Measurements from ENCODE around the gene ANKRD31. TPM values are rescaled to one million over a fixed set of nuclear protein-coding genes. Genes with fewer than 3 reads are reported as not detected.

ANKRD31 gene
- total RNA-seq, 1 donor from 2014 or later, result 0.42 TPM

- DNase-seq, result no peak
- H3K36me3 Mint-ChIP-seq (ENCODE audit: unreplicated experiment), result no peaks in the 10 kb centered on the region
- H3K27me3 Mint-ChIP-seq (ENCODE audit: unreplicated experiment), result peaks cover 7% of the 10 kb centered on the region
- H3K4me1 Mint-ChIP-seq (ENCODE audit: low read depth, unreplicated experiment), result peaks cover 6% of the 10 kb centered on the region
- peaks cover 7% of the 10 kb centered on the region for H3K9me3 Mint-ChIP-seq (ENCODE audit: unreplicated experiment)
- no peak overlapping the region for H3K4me3 Mint-ChIP-seq (ENCODE audit: unreplicated experiment)
- TF ChIP-seq, protein P1, sequence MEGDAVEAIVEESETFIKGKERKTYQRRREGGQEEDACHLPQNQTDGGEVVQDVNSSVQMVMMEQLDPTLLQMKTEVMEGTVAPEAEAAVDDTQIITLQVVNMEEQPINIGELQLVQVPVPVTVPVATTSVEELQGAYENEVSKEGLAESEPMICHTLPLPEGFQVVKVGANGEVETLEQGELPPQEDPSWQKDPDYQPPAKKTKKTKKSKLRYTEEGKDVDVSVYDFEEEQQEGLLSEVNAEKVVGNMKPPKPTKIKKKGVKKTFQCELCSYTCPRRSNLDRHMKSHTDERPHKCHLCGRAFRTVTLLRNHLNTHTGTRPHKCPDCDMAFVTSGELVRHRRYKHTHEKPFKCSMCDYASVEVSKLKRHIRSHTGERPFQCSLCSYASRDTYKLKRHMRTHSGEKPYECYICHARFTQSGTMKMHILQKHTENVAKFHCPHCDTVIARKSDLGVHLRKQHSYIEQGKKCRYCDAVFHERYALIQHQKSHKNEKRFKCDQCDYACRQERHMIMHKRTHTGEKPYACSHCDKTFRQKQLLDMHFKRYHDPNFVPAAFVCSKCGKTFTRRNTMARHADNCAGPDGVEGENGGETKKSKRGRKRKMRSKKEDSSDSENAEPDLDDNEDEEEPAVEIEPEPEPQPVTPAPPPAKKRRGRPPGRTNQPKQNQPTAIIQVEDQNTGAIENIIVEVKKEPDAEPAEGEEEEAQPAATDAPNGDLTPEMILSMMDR (IDR thresholded peaks at IDR 0.05; ENCODE audit: partially characterized antibody, unreplicated experiment), result no peak
- no peak overlapping the region for H3K27ac Mint-ChIP-seq (ENCODE audit: unreplicated experiment)
Observed at GRCh38 chr5:75058986-75059535, 177.6 kb downstream of the ANKRD31 start.

- Mint-ChIP-seq H3K4me1 (ENCODE audit: low read depth, unreplicated experiment) (peaks cover 6% of the 10 kb centered on the region), H3K27me3 (ENCODE audit: unreplicated experiment) (peaks cover 7% of the 10 kb centered on the region), H3K36me3 (ENCODE audit: unreplicated experiment) (no peaks in the 10 kb centered on the region), H3K4me3 (ENCODE audit: unreplicated experiment) (no peak overlapping the region), H3K9me3 (ENCODE audit: unreplicated experiment) (peaks cover 7% of the 10 kb centered on the region), H3K27ac (ENCODE audit: unreplicated experiment) (no peak overlapping the region)
- DNase-seq, result no peak
- TF ChIP-seq, protein P1 (IDR thresholded peaks at IDR 0.05; ENCODE audit: partially characterized antibody, unreplicated experiment), result no peak
Observed at GRCh38 chr5:75057561-75057960, 179.1 kb downstream of the ANKRD31 start.

DNA sequence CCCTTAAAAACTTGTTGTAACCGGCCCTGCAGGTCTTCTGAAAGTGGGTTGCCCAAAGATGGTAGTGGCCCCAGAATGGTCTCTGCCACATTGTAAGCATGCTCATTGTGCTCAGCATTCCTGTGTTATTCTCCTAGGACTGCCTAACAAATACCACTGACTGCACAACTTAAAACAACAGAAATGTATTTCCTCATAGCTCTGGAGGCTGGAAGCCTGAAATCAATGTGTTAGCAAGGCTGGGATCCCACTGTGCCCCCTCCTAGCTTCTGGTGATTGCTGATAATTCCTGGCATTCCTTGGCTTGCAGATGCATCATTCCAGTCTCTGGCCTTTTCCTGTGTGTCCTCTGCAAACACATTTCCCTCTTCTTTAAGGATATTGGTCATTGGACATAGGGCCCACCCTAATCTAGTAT lies 180.9 kb downstream of the ANKRD31 start:
- peak overlapping the region; percentile 14 for H3K4me3 Mint-ChIP-seq (ENCODE audit: unreplicated experiment)
- peaks cover 20% of the 10 kb centered on the region for H3K27me3 Mint-ChIP-seq (ENCODE audit: unreplicated experiment)
- TF ChIP-seq, protein P1 (IDR thresholded peaks at IDR 0.05; ENCODE audit: partially characterized antibody, unreplicated experiment), result no peak
- peaks cover 21% of the 10 kb centered on the region for H3K4me1 Mint-ChIP-seq (ENCODE audit: low read depth, unreplicated experiment)
- no peaks in the 10 kb centered on the region for H3K36me3 Mint-ChIP-seq (ENCODE audit: unreplicated experiment)
- H3K9me3 Mint-ChIP-seq (ENCODE audit: unreplicated experiment), result peaks cover 14% of the 10 kb centered on the region
- no peak overlapping the region for H3K27ac Mint-ChIP-seq (ENCODE audit: unreplicated experiment)
- no peak for DNase-seq

GRCh38 chr5:75054134-75054930 lies 182.3 kb downstream of the ANKRD31 start:
- peaks cover 24% of the 10 kb centered on the region for H3K4me1 Mint-ChIP-seq (ENCODE audit: low read depth, unreplicated experiment)
- peaks cover 20% of the 10 kb centered on the region for H3K27me3 Mint-ChIP-seq (ENCODE audit: unreplicated experiment)
- H3K9me3 Mint-ChIP-seq (ENCODE audit: unreplicated experiment), result peaks cover 19% of the 10 kb centered on the region
- no peaks in the 10 kb centered on the region for H3K36me3 Mint-ChIP-seq (ENCODE audit: unreplicated experiment)
- H3K27ac Mint-ChIP-seq (ENCODE audit: unreplicated experiment), result peak overlapping the region; percentile 73
- TF ChIP-seq, protein P1 (IDR thresholded peaks at IDR 0.05; ENCODE audit: partially characterized antibody, unreplicated experiment), result no peak
- peak; percentile 51 for DNase-seq
- peak overlapping the region; percentile 93 for H3K4me3 Mint-ChIP-seq (ENCODE audit: unreplicated experiment)

All from glutamatergic neuron (in vitro differentiated cells).